H54 (cell line): ENCODE results near the gene FOXO6.

Source experiments
- DNase-seq: peaks from one replicate; pipeline ENCODE4 v3.0.0; 2011; ENCODE audit warnings: low spot score, mixed read lengths; ENCODE audit not compliant: insufficient read length
- FAIRE-seq: peaks from 3 replicates; lab custom pipeline; 2011; peaks lifted over from hg19 to GRCh38; lab: Jason Lieb, UNC
- POLR2A ChIP-seq: IDR thresholded peaks from 2 replicates; pipeline ENCODE4 v1.6.1; 2011; ENCODE audit warnings: low read depth, mild to moderate bottlenecking, low read length

Gene FOXO6

DNA sequence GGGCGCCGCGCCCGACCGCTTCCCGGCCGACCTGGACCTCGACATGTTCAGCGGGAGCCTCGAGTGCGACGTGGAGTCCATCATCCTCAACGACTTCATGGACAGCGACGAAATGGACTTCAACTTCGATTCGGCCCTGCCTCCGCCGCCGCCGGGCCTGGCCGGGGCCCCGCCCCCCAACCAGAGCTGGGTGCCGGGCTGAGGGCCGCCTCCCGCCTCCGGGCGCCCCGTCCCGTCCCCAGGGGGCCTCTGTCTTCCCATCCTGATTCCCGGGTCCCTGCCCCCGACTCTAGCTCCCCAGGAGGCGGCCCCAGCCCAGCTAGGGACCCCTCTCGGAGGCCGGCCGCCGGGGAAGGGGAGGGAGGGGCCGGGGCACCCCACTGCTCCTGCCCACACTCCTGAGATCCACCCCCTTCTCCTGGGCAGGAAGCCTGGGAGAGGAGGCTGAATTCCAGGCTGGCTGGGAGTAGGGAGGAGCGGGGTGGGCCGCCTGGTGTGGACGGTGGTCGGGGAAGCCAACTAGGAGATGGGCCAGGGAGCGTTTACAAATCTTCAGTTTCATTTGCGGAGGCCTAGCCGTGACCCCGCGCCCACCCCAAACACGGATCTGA, 21.4 kb downstream of the FOXO6 start:
- no peak for TF ChIP-seq POLR2A
- FAIRE-seq (no peak), DNase-seq (no peak)

DNA sequence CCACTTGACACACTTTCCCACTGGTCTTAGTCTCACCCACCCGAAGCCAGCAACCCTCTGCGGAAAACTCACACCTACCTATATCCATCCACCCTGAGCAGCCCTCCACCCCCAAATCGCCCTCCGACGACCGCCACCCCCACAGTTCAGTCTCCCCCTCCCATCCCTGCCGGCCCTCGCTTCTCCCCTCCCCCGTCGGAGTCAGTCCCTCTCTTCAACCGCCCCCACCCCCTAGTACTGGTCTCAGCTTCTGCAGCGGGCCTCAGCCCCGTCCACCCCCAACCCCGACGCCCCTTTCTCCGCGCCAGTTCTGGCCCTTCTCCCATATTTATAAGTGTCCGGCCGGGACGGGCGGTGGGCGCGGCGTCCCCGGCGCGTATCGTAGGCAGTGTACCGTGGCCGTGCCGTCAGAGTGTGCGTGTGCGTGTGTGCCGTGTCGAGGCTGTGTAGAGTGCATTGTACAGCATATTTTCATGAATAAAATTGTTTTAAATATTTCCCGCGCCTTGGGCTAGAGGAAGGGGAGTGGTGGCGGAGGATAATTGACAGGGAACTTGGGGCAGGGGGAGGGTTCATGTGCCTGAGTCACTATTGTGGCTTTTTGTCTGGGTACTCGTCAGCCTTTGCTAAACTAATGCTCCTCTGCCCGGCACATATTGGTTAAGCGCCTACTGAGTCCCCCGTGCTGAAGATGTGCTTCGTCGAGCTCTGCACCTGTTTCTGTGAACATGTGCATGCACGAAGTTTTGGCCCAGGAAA, 22.0 kb downstream of the FOXO6 start:
- TF ChIP-seq POLR2A = no peak
- DNase-seq = no peak

DNA sequence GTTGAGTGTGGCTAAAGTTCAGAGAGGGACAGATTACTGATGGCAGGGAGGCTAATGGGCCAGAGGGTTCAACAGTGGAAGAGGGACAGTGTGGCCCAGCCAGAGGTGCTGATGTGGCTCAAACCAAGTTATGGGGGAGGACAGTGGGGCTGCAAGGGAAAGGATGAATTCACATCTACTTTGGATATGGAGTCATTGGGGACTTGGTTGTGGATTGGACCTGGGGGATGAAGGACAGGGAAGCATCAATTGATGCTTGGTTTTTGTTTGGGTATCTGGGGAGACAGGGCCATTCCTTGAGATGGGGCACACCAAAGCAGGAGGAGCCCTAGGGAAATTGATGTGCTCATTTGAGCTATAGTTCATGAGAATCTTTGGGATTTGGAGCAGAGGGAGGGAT, 23.3 kb downstream of the FOXO6 start:
- DNase-seq (no peak), FAIRE-seq (no peak)
- no peak for TF ChIP-seq POLR2A

More for the DNA sequence above, 22.0 kb downstream of the FOXO6 start:
- no peak for FAIRE-seq

DNA sequence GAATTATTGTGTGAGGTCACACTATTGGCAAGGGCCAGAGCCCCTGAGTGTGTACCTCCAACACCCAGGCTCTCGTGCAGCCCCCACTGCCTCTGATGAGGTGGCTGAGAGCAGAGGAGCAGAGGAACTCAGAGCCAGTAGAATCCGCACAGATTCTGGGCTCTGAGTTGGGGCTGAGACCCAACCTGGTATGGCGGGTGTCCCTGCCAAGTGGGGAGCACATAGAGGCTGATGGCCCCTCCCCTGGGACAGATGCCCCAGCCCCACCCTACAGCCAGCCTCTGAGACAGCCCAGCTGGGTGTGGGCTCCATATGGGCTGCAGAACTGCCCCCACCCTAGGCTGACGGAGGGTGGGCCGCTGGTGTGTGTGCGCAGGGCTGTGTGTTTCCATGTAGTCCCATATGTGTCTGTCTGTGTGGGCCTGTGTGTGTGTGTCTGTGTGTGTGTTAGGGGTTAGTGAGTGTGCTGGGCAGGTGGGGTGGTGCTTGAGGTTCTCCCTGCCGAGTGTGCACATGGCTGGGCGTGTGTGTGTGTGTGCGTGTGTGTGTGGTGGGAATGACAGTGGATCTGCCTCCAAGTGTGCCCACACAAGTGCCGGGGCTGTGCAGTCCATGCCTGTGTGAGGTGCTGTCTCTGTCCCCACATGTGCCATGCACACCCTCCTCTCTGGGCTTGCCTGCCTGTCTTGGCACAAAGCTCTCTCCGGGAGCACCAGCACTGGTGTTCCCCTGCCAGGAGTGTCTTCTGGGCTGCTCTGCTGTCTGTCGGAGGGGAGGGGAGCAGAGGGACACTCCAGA, 24.4 kb downstream of the FOXO6 start:
- FAIRE-seq (no peak), DNase-seq (no peak)
- TF ChIP-seq POLR2A = no peak

DNA sequence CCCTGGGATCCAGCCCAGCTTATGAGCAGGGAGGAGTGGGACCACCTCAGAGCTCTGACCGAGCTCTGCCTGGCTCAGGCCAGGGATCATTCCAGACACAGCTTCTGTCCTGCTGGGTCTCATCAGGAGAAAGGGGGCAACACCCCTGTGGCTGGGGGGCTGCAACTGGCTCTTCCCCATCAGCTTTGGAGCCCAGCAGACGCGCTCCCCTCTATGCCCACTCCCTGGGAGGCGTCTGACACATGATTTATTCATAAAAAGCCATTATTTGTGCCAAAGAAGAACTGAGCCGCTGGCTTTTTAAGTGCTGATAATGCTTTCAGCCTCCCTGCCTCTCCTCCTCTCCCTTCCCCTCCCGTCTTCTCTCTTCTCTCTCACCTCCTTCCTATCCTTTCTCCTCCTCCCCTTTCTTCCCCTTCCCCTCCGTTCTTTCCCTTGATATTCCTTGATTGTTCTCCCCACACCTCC, 25.0 kb downstream of the FOXO6 start:
- no peak for TF ChIP-seq POLR2A
- no peak for DNase-seq
- no peak for FAIRE-seq

DNA sequence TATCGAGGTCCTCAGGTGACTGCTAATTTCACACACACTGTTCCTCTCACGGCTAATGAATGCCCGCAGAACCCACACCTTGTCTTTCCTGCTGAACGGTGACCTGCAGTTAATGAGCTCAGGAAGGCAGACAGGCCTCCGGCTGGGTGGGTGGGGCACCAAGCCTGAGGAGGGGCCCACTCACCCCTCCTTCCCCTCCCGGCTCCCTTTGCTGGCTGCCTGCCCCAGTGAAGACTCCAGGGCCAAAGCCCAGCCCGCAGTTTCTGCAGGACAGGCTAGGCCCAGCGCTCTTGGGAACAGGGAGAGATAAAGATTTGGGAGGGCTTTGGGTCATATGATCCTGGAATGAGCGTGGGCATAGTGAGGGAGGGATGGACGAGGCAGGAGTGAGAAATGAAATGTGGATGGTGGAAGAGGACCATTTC, 26.4 kb downstream of the FOXO6 start:
- no peak for FAIRE-seq
- no peak for TF ChIP-seq POLR2A
- DNase-seq = no peak

DNA sequence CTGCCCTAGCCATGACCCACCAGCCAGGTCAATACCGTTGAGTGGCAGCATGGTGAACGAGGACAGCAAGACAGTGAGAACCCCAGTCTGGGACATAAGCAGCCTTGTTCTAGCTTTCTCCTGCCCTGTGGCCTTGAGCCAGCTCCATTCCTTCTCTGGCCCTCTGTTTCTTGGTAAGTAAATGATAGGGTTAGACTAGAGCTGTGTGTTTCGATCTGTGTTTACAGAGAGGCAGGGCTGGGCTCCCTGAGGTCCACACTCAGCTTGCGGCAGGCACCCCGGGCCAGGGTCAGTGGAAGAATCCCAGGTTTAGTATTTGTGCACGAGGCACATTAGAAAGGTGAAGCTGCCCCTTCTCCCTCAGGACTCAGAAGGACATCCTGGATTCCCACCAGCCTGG, 27.3 kb downstream of the FOXO6 start:
- no peak for TF ChIP-seq POLR2A
- DNase-seq (no peak), FAIRE-seq (no peak)

DNA sequence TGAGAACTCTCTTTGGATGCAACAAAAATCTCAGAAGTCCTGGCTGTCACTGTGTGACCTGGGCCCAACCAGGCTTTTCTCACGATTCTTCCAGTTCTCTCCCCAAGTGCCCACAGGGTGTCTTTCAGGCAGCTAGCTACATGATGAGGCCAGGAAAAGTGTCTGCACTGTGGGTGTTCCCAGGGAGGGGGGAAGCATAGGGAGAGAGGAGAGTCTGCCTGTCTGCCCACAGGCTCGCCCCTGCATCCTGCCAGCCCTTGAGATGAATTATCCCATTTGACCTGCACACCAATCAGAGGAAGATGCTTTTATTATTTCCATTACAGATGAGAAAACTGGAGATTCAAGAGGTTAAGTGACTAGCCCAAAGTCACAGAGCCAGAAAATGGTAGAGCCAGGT, 27.8 kb downstream of the FOXO6 start:
- no peak for FAIRE-seq
- TF ChIP-seq POLR2A = no peak
- DNase-seq = no peak

DNA sequence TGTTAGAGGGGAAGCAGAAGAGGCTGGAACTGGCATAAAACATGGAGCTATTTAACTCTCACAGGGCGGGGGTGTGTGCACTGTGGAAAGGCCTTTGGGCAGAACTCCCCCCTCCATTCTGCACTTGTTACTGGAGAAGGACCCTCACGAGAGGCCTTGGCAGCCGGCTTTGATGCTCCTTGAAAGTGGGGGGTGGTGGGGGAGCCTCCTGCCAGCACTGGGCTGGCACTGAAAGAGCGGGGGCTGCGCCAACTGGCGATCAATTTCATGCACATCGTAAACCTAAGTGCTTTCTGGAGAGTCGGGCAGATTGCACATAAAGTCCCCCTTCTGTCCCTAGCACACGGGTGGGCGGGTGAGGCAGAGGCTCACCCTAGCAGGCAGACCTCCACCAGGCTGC, 28.9 kb downstream of the FOXO6 start:
- FAIRE-seq = no peak
- TF ChIP-seq POLR2A = no peak
- DNase-seq = no peak

DNA sequence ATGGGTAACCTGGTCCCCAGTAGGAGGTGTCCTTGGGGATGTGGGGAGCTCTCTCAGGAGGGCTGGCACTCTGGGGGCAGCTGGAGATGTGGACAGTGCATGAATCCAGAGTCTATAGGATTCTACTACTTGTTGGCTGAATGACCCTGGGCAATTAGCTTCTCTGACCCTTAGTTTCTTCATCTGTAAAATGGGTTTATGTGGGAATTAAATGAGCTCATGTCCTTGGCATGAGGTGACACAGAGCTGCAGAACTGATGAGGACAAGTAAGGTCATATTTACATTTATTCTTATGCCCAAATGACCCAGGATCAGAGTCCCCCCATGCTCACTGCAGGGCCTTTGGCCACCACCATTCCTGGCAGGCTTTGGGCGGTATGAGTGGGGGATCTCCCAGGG, 29.3 kb downstream of the FOXO6 start:
- no peak for DNase-seq
- TF ChIP-seq POLR2A = no peak

DNA sequence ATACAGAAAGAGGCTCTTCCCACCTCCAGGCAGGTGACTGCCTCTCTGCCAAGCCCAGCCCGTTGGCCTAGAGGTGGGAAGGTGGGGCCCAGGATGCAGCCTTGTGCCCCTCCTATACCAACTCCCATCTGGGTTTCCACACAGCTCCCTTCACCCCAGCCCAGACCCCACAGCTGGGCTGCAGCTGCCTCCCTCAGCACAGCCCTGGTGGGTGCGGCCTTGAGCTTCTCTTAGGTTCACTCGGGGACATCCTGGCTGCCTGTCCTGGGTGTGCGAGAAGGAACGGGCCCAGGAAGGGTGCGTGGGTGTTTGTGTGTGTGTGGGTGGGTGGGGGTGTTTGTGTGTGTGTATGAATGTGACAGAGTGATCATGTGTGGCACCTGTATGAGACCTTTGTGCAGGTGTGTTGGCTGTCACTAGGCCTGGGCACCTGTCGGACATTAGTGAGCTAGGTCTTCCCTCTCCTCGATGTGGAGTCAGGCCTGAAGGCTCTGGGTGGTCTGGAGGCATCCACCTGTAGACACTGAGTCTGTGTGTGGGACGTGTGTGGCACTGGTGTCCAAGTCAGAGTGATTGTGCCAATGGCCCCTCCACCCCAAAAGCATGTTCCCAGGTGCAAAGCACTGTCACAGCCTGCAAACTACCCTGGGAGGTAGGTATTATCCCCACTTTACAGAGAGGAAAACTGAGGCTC, 30.7 kb downstream of the FOXO6 start:
- DNase-seq (no peak), FAIRE-seq (no peak)
- TF ChIP-seq POLR2A = no peak

More for the DNA sequence above, 29.3 kb downstream of the FOXO6 start:
- FAIRE-seq = no peak

DNA sequence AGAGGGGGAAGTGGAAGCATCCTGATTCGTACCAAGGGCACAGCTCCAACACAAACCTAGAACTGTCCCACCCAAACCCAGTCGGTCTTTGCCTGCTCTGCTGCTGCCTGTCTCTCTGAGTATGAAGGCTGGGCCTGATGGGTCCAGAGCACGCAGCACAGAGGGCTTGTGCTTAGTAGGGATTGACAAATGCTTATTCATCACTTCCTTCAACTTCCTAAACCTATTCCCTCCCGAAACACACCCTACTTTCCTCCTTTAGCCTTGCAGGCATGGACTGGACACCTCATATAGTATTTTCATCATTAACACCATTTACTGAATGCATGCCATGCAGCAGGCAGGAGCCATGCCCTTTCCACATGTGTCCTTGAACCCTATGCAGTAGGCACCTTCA, 31.3 kb downstream of the FOXO6 start:
- DNase-seq (no peak), FAIRE-seq (no peak)
- no peak for TF ChIP-seq POLR2A

DNA sequence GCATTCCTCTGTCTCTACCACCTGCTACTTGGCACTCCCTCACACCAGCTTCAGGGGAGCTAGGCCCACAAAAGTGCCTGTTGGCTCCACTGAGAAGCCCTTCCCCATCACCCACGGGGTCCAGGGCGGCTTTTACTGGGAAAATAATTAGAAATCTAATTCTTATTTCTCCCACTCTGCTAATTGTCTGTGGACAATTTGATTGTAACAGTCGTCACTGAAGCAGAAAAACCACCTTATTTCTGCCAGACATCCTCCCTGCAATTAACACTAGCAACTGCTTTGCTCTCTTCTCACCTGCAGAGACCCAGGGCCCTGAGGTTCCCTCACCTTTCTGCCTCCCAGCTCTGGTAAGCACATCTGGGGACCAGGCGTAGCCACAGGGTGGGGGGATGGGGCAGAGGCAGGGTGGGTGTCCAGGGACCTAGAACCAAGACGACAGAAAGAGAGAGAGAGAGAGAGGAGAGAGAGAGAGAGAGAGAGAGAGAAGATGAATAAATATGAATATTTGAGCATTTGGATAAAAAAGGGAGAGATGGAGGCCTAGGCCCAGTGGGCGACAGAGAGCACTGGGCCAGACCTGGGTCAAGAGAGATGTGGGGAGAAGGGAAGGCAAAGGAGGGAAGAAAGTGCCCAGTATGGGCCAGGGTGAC, 32.6 kb downstream of the FOXO6 start:
- no peak for TF ChIP-seq POLR2A
- DNase-seq (no peak), FAIRE-seq (no peak)
